Daoy (cell line): ENCODE measurements around the gene SYNJ2. TPM values are rescaled to one million over a fixed set of nuclear protein-coding genes. Genes with fewer than 3 reads are reported as not detected.

Experiments
- DNase-seq: peaks from one replicate; pipeline ENCODE4 v3.0.0-alpha.2; 2015; ENCODE audit warnings: low read depth
- total RNA-seq: library from RNA; depleted of rRNA; stranded (reverse); fragments of >200 nt; shearing (Covaris generic); gene quantifications from 2 replicates; pipeline ENCODE4 v1.2.3, GENCODE V29; 2014

SYNJ2 gene
- total RNA-seq, 1 experiment from 2014 or later: 177 TPM

DNA sequence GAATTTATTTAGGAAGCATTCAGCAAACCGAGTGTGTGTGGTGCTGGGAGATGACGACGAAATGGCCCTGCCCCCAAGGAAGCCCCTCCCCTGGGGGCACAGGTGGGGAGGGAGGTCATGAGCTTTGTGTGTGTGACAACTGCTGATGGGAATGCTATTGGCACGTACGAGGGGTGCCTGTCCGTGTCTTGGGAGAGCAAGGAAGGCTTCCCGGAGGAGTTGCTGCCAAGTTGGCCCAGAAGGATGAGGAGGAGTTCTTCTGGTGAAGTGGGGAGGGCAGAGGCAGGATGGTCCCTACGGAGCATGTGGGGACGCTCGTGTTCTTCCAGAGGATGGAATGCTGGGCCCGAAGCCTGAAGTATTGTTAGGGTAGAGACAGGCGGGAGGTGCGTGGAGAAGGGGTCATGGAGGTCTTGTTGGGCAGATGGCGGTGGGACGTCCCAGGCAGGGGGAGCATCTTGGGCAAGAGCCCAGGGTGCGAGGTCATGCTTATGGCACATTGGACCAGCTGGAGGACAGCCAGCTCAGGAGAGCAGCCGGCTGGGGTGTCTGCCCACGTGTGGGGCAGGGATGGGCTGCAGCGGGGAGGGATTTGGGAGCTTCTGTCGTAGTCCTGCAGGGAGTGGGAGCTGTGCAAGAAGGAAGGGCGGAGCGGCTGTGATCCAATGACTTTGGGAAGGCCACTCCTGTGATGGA is 46.1 kb downstream of the SYNJ2 start:
- peak; percentile 91 for DNase-seq

DNA sequence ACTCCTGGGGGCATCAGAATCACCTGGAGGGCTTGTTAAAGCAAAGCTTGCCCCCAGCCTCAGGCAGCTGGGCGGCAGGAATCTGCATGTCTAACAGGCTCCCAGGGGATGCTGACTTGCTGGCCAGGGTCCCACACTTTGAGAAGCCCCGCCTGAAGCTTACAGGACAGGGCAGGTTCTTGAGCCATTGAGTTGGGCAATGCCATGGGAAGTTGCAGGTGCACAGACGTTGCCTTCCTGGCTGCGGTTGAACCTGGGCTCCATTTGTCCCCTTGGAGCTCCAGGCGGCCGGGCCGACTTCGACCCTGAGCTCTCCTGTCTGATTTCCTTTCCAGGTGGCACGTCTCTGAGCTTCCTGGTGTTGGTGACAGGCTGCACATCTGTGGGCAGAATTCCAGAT is 46.8 kb downstream of the SYNJ2 start:
- DNase-seq: no peak

DNA sequence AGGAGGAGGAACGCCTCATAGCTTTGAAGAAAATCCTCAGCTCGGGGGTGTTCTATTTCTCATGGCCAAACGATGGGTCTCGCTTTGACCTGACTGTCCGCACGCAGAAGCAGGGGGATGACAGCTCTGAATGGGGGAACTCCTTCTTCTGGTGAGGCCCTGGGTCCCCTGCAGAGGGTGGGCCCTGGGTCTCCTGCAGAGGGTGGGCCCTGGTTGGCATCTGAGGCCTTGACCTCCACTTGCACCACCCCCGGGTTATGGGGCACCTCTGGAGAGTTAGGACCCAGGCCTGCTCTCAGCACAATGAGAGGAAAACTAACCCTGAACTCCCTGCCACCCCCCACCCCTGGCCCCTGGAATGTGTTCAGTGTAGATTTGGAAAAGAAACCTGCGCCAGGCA is 47.2 kb downstream of the SYNJ2 start:
- no peak for DNase-seq

DNA sequence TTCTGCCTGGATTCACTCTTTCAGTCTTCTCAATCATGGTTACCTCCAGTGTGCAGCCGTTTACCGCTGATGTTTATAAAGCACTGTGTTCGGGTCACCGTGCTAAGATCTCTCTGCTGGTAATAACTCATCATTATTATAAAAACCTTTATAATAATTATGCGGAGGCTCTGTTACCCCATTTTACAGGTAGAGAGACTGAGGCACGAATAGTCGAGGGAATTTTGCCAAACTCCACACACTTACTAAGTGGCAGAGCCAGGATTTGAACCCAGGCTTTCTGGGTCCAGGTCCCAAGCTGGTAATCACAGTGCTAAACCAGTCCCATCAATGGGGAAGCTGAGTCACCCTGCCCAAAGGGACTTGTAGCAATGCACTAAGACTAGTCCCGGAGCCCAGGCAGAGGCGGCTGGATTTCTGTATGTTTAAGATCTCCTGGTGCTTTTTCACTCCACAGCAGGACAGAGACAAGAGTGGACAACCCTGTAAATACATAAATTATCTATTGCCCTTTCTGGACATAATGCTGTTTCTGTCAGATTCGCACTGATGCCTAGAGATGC is 48.1 kb downstream of the SYNJ2 start:
- no peak for DNase-seq

DNA sequence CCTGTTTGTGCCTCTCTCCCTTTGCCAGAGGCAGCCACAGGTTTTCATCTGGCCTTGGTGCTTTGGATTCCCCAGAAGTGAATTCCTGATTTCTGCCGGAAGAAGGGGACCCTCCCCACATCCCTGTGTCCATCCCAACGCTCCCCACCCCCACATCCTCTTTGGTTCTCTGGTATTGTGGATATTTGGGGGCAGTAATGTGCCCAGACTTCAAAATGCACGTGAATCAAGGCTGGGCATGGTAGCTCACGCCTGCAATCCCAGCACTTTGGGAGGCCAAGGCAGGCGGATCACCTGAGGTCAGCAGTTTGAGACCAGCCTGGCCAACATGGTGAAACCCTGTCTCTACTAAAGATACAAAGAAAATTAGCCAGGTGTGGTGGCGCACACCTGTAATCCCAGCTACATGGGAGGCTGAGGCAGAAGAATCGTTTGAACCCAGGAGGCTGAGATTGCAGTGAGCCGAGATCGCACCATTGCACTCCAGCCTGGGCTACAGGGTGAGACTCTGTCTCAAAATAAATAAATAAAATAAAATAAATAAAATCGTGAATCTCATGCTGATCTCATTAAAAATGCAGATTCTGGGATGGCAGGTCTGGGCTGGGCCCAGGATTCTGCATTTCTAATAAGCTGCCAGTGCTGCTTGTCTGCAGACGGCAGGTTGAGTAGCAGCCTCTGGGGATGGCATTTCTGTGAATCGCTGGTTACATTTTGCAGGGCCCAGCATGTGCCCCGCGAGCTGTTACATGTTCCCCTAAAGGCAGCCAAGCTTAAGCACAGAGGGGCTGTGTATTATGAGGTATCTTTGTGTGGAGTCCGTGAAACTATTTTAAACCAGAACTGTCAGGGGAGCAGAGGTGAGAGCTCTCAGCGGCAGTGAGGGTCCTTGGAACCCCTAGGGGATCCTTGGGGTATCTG is 49.0 kb downstream of the SYNJ2 start:
- DNase-seq: no peak

DNA sequence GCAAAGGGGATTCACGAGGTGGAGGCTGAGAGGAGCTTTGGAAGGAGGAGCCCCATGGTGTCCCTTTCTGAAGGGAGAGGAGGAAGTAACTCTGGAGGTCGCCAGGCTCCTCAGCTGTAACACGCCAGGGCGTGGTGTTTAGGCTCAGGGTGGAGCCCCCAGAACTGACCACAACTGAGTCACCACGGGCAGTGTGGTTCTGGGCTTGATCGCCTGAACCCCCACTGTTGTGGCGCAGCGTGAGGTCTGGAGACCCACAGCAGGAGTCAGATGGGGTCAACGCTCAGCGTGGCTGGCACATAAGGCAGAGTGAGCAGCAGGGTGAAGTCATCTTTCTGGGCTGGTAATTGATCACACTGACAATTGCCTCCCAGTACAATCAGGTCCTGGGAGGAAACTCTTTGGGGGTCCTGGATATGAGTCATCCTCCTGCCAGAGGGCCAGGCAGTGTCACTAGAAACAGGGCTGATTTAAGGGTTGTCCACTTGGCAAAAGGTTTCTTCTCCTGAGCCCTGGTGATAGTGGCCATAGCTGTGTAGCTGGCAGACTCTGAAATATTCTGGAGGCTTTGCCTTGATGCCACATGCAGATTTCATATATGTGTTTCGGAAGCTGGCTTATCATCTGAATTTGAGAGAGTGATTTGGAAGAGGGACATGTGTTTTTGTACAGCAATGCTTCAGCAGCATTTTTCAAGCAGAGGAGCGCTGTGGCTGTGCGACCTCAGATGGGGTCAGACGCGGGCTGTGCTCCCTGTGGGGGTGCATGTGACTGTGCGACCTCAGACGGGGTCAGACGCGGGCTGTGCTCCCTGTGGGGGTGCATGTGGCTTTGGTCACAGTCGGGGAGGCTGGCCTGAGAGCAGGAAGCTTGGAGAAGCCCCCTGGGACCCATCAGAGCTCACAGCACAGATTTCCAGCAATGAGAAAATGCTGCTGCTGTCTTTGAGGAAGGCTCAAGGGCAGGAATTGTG is 50.0 kb downstream of the SYNJ2 start:
- peak; percentile 99 for DNase-seq

DNA sequence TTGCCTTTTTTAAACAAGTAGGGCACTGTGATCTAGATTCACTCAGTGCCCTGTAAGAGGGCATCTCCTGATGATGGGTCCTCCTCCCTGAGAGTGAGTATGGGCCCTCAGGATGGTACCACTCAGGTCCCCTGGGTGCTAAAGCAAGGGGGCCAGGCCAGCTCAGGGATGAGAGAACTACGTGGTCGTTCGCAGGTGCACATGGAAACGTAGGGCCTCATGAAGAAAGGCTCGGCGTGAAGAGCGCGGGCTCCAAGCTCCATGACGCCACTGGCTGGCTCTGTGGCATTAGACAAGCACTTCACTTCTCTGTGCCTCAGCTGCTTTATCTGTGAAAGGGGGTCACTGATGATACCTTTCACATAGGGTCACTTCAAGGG is 50.7 kb downstream of the SYNJ2 start:
- no peak for DNase-seq

DNA sequence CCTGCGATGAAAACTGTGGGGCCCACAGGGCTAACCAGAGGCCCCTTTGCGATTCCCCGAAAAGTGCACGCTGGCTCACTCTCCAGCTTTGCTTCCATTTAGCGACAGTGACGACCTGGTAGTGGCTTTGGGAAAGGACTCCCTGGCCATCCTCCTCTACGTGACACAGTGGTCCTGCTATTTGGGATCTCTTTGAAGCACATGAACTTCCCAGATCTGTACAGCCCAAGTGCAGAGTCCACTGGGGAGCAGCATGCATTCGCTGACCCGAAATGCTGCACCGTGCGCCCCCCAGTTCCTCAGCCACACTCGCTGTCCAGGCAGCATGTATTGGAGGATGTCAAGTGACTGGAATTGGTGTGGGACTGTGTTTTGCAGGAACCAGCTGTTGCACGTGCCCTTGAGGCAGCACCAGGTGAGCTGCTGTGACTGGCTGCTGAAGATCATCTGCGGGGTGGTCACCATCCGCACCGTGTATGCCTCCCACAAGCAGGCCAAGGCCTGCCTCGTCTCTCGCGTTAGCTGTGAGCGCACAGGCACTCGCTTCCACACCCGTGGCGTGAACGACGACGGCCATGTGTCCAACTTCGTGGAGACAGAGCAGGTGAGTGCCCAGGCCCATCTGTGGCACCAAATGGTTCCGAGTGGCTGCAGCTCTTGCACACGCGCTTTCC is 51.6 kb downstream of the SYNJ2 start:
- DNase-seq: no peak

DNA sequence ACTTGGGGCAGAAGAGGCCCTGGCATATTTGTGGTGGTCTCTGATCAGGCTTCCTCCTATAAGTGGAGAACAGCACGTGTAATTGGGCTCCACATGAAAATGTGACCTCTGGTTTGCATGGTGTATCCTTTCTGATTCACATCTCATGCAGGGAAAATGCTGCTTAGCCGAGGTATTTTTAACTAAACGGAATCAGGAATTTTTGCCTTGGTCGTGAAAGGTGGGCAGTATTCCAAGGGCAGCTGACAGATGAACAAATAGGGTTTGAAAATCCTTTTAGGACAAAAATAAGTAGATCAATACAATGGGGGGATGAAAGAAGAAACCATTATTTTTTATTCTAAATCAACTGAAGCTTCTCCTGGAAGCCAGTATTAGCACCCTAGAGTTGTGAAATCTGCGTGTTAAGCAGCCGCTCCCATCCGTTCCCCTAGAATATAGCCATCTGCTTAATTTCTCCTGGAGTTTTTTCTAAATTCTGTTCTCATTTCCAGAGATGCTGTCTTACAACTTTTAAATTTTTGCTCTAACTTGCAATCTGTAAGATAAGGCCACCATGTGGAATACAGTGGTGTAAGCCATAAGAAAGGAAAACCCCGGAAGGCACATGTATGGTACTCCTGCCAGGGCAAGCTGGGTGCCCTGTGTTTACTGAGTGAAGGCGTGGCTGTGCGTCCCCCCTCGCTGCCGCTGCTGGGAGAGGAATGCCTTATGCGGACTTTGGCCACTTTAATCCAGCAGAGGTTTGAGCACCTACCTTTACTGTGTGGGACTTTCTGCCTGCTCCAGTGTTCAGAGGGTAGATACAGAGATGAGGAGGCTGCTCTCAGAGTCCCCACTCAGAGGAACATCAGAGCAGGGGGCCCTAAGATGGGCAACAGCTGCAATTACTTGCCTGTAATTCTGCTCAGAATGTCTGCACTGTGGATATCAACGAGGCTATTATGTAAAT is 52.4 kb downstream of the SYNJ2 start:
- no peak for DNase-seq

DNA sequence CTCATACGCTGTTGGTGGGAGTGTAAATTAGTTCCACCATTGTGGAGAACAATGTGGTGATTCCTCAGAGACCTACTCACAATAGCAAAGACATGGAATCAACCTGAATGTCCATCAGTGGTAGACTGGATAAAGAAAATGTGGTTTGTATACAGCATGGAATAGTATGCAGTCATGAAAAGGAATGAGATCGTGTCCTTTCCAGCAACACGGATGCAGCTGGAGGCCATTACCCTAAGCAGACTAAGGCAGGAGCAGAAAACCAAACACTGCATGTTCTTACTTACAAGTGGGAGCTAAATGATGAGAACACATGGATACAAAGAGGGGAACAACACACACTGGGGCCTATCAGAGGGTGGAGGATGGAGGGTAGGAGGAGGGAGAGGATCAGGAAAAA is 54.6 kb downstream of the SYNJ2 start:
- DNase-seq: no peak

DNA sequence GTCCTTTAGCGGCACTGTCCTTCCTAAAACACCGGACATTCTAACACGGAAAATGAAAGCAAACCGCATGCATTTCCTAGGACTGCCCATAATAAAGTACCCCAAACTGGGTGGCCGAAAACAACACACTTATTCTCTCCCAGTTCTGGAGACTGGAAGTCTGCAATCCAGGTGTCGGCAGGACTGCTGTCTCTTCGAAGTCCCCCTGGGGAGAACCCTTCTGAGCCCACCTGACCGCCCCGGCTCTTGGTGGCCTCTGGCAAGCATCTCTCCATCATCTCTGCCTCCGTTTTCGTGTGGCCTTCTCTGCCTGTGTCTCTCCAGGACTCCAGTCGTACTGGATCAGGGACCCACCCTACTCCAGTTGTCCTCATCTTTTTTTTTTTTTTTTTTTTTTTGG is 55.4 kb downstream of the SYNJ2 start:
- DNase-seq: no peak

DNA sequence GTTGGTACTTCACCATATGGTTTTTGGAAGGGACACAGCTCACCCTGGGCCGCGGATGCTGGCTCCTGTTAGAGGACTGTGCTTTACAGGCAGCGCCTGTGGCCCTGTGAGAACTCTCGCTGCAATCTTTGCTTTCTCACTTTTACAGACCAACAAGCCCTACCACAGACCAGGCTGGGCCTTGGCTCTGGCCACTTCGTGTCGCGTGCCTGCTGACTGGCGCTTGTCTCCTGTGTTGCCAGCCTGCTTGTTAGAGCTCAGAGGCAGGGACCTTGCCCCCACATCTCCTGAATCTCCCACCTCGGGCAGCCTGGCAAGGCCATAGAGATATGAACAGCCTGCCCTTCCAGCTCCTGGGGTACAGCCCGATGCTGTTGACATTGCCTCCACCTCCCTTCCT is 56.1 kb downstream of the SYNJ2 start:
- DNase-seq: no peak

DNA sequence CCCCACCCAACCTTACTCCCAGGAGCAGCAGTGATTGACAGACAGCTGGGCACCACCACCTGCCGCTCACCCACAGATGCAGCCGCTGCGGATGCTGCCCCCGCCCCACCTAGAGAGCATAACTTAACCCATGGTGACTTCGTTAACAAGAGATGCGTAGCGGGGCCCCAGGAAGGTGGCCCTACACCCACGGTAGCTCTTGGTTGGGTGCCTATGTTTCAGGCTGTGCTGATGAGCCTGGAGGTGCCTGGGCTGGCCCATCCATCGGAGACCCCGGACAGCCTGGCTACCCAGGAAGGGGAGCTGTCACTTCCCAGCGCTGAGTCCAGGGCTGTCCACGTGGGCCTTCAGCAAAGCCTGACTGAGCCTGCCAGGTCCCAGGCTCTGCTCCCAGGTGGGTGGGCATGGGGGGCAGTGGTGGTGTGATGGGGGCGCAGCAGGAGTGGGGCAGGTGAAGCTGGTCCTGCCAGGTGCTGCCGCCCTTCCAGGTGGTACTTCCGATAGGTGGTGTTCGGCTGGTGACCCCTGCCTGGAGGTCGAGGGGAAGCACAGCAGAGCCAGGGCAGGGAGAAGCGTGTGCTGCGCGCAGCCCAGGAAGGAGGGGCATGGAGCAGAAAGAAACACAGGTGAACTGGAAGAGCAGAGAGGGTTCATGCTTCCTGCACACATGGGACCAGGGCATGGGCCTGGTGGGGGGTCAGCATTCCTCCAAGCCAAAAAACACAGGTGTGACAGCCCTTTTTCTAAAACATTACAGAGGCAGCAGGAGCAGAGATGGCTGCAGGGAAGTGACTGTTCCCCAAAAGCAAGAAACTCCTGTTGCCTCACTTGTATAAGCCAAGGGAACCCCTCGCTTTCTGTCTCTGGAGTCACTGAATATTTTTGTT is 56.9 kb downstream of the SYNJ2 start:
- DNase-seq: peak; percentile 34

DNA sequence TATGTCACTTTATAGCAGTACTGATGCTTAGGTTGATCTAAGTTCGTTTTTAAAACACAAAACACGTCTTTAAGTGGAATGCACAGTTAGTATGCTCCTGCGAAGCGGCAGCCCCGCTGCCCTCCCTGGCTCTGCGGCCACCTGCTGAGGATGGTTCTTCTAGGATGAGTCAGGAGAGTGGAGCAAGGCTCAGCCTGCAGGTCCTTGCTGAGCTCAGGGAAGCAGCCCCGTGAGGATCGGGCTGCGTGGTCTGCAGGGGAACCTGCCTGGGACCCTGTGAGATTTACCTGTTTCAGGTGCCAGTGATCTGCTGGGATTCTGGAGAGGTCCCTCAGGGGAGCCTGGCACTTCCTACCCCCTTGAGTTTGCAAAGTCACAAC is 57.5 kb downstream of the SYNJ2 start:
- peak; percentile 91 for DNase-seq

DNA sequence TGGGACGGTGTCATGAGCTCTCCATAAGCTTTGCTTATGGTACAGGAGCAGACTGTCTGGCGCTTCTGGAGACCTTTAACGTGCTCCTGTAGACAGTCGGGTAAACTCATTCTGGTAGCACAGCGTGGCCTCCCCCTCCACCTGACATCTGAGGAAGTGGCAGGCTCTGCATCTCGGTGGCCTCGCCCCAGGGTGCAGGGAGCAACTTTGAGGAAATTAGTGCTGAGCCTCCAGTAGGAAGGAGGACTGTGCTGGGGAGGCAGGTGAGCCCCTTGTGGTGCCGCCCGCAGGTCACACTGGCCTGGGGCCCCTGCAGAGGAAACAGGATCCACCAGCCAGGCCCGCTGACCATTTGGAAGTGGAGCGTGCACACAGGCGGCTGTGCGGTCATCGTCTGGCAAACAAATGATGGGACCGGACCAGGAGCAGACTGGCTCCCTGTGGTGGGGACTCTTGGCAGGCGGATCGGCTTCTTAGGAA is 57.9 kb downstream of the SYNJ2 start:
- peak; percentile 95 for DNase-seq

DNA sequence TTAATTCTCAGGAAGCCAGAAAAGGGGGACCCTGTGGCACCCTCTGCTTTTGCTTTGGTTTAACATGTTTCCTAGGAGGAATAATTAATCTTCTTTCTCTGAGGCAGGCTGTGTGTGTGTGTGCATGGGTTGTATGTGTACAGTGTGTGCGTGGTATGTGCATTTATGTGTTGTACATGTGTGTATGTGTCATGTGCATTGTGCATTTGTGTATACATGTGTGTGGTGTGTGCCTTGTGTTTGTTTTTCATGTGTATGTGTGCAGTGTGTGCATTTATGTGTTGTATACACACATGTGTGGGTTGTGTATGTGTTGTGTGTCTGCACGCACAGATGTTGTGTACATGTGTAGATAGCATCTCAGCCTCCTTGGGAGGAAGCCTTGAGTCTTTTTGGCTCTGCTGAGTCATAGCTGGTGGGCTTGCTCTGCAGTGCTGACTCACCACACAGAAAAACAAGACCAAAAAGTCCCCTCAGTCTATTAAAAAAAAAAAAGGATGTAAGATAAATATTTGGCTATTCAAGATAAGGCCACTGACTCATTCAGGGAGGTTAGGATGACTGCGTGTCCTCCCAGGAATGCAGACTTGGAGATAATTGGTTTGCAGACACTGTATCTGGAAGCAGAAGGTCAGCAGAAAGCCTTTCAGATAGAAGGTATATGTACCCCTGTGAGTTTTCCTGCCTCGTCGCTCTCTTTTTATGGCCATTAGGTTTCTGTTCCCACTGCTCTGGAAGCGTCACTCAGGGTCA is 58.6 kb downstream of the SYNJ2 start:
- DNase-seq: peak; percentile 99

DNA sequence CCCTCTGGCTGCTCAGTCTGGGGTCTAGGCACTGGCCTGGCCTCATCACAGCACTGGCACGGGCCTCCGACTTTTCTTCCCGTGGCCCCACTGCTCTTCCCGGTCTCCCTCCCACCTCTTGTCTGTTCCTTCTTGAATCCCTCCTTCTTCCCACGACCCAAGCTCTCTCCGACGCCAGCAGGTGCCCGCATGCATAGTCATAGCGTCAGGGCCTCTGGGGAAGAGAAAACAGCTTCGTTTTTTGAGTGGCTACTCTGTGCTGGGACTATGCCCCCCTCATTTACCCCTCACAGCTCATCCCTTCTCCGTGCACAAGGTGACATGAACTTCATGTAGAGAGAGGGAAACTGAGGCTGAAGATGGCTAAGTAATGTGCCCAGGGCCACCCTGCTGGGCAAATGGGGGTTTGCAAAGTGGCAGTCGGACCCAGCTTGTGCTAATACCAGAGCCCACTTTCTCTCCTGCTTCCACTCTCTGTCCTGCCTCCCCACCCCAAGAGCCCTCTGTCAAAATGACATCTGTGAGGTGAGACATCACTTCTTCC is 59.2 kb downstream of the SYNJ2 start:
- peak; percentile 93 for DNase-seq

DNA sequence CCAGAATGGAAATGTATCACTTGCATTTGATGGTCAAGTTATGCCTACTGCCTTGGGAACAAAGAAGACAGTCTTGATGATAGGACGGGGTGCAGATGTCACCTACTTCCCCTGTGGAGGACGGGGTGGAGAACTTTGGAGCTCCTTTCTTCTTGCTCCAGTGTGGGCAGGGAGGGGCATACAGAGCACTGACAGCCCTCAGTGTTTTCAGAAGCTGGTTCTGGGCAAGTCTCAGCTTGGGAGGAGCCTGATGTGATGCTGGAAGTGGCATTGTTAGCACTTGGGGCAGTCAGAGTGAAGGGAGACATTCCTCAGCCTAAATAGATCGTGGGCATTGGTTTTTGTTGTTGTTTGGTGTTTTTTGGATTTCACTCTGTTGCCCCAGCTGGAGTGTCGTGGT is 59.7 kb downstream of the SYNJ2 start:
- peak; percentile 72 for DNase-seq
